AG04449 (cell line): ENCODE results near the gene ISOC2.

Source experiments
- CTCF ChIA-PET: fragments of 350-600 bp; formaldehyde crosslinking; extraction: SDS; loops from one replicate; lab custom pipeline; 2021; ENCODE audit warnings: antibody characterized with exemption; lab: Yijun Ruan, JAX
- POLR2A ChIA-PET: fragments of 400-600, 350-600 bp; formaldehyde crosslinking; extraction: SDS; loops from one replicate; lab custom pipeline; 2020; ENCODE audit warnings: antibody characterized with exemption, inconsistent platforms; lab: Yijun Ruan, JAX
- DNase-seq: peaks from one replicate; pipeline ENCODE4 v3.0.0-alpha.2; 2010; ENCODE audit warnings: low read depth, low spot score
- H3K4me3 ChIP-seq: 2 replicates; pipeline ENCODE4 v1.5.1; 2011; ENCODE audit warnings: low read depth, mild to moderate bottlenecking, control low read depth, low read length
- CTCF ChIP-seq: IDR thresholded peaks from one replicate; pipeline ENCODE4 v1.5.1; 2011; ENCODE audit warnings: mild to moderate bottlenecking, moderate library complexity, low read length, control low read depth, inconsistent platforms; ENCODE audit not compliant: insufficient read depth; ENCODE audit errors: missing control alignments

Gene ISOC2

GRCh38 chr19:55481148-55481793 is 19.8 kb upstream of the ISOC2 start:
- POLR2A ChIA-PET, result no interaction called here
- TF ChIP-seq CTCF, result no peak
- DNase-seq, result no peak
- CTCF ChIA-PET, result interaction anchor here (1.3 kb wide), 1 partner anchor 23 kb away, joined by 6 read pairs; no protein-coding TSS in a partner anchor
- H3K4me3 ChIP-seq, result no peak overlapping the region

DNA sequence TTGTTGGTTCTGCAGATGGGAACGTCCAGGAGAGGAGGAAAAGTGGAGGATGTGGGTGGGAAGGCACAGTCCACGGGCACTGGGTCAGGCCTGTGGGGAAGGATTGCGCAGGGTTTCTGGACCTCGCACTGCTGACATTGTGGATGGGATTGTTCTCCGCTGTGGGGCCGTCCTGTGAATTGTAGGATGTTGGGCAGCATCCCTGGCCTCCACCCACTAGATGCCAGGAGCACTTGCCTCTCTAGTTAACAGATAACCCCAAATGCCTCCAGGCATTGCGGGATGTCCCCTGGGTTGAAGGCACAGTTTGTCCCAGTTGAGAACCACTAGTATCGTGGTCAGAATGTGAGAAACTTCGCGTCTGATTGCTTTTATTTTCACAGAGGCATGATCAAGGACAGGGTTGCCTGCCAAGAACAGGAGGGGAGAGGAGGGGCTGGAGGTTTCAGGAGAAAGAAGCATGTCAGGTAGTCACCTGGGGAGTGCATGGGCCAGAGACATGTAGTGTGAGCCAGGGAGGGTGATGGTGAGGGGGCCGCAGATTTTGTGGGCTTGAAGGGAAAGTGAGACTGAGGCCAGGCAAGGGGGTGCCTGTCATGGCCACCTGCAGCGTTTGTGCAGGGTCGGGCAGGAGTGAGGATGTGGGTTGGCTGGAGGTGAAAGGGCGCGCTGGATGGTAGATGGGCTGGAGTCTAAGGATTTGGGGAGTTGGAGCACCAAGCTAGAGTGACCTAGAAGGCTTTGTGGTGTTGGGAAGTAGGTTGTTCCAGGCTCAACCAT is 18.2 kb upstream of the ISOC2 start:
- no peak overlapping the region for H3K4me3 ChIP-seq
- no peak for TF ChIP-seq CTCF
- no peak for DNase-seq
- ChIA-PET POLR2A (no interaction called here), CTCF (interaction anchor here (1.4 to 5.9 kb wide), 3 partner anchors 11 to 24 kb away, joined by 3 to 90 read pairs (median 6); no protein-coding TSS in a partner anchor)

- DNase-seq, result no peak
- CTCF ChIA-PET, result interaction anchor here (1.4 to 5.9 kb wide), 3 partner anchors 12 to 25 kb away, joined by 3 to 90 read pairs (median 6); no protein-coding TSS in a partner anchor
- H3K4me3 ChIP-seq, result no peak overlapping the region
- no peak for TF ChIP-seq CTCF
- POLR2A ChIA-PET, result interaction anchor here (0.6 to 3.2 kb wide), 2 partner anchors 8 to 36 kb away, joined by 3 to 44 read pairs; partner anchors contain the start of genes NAT14 and SSC5D
These were observed 17.6 kb upstream of the ISOC2 start for GRCh38 chr19:55479045-55479444.

DNA sequence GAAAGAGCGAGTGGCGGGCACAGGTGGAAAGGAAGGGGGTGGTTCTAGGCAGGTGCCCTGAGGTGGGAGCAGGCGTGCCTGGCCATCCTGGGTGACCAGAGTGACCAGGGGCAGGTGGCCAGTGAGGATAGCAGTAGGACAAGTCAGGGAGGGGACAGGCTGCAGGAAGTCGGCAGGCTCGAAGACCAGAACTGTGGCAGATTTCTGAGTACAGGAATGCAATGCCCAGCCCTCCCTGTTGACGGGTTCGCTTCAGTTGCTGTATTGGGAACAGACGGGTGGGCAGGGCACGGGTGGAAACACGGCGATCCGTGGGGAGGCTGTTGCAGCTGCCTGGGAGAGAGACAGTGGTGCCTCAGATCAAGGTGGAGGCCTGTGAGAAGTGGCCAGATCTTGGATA is 16.9 kb upstream of the ISOC2 start:
- CTCF ChIA-PET, result interaction anchor here (1.4 to 5.9 kb wide), 2 partner anchors 11 to 12 kb away, joined by 3 to 90 read pairs; no protein-coding TSS in a partner anchor
- POLR2A ChIA-PET, result interaction anchor here (0.6 to 3.2 kb wide), 2 partner anchors 8 to 37 kb away, joined by 3 to 44 read pairs; partner anchors contain the start of genes NAT14 and SSC5D
- no peak overlapping the region for H3K4me3 ChIP-seq
- TF ChIP-seq CTCF, result no peak
- DNase-seq, result no peak

DNA sequence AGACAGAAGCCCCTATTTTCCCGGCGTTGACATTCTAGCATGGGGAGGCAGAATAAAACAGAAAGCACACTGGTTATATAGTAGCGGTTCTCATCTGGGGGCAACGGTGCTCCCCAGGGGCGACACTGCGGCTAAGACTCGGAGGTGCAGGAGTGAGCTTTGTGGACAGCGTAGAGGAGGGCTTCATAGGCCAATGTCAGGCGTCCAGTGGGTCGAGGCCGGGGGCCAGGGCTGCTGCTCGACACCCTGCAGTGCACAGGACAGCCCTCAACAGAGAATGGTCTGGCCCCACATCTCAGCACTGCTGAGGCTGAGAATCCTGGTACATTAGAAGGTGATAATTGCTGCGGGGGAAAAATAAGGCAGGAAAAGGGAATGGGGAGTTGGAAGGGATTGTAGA is 16.5 kb upstream of the ISOC2 start:
- ChIA-PET CTCF (interaction anchor here (1.0 to 5.9 kb wide), 5 partner anchors 10 to 154 kb away, joined by 3 to 90 read pairs (median 5); partner anchors contain the start of gene SSC5D), POLR2A (interaction anchor here (3.2 kb wide), 1 partner anchor 9 kb away, joined by 44 read pairs; the partner anchor contains the start of genes NAT14 and SSC5D)
- no peak for DNase-seq
- no peak for TF ChIP-seq CTCF
- H3K4me3 ChIP-seq, result peak overlapping the region; percentile 71
